Vagina (tissue), 2 donors: Measurements from ENCODE around the gene RFX4. TPM values are rescaled to one million over a fixed set of nuclear protein-coding genes. Genes with fewer than 3 reads are reported as not detected.

Experiments
- DNase-seq, 2 donors: peaks; one replicate each; pipeline ENCODE4 v3.0.0-alpha.2; 2017; ENCODE audit errors: extremely low spot score in 2 of 2
- H3K27ac ChIP-seq: fragments of 200-600 bp; sonication (generic); one replicate; pipeline ENCODE4 v1.5.1; 2019
- H3K27me3 ChIP-seq: fragments of 200-600 bp; sonication (generic); one replicate; pipeline ENCODE4 v1.5.1; 2019
- H3K36me3 ChIP-seq, 2 donors: fragments of 200-600 bp; sonication (generic); one replicate each; pipeline ENCODE4 v1.5.1; 2017 to 2019
- H3K4me1 ChIP-seq: fragments of 200-600 bp; sonication (generic); one replicate; pipeline ENCODE4 v1.5.1; 2019
- H3K4me3 ChIP-seq, 2 donors: fragments of 200-600 bp; sonication (generic); 1 replicate in 1 of 2; 2 replicates in 1 of 2; pipeline ENCODE4 v1.5.1; 2016 to 2019
- H3K9me3 ChIP-seq: fragments of 200-600 bp; sonication (generic); one replicate; pipeline ENCODE4 v1.5.1; 2019
- POLR2A ChIP-seq, 2 donors: fragments of 450-650 bp; IDR thresholded peaks; one replicate each; pipeline ENCODE4 v1.6.1; 2017; ENCODE audit warnings: antibody characterized with exemption in 2 of 2, mild to moderate bottlenecking in 2 of 2, moderate library complexity in 2 of 2
- POLR2AphosphoS5 ChIP-seq, 2 donors: sonication (generic); formaldehyde crosslinking; IDR thresholded peaks; one replicate each; pipeline ENCODE4 v1.9.0; 2017; ENCODE audit warnings: antibody characterized with exemption in 2 of 2, mild to moderate bottlenecking in 2 of 2, low read depth in 1 of 2; ENCODE audit not compliant: insufficient read depth in 1 of 2
- intact Hi-C: fragments of 100-400 bp; cut with DNase I; formaldehyde crosslinking; loops from one replicate; pipeline ENCODE4 v1.15.1; 2023
- total RNA-seq: library from RNA; depleted of rRNA; stranded (reverse); fragments of >200 nt; gene quantifications from one replicate; pipeline ENCODE4 v1.2.3, GENCODE V29; 2016
- TF ChIP-seq, protein P1 (sequence below), 3 experiments: fragments of 450-650 bp in 2 of 3; fragments of 200-600 bp in 1 of 3; sonication (generic) in 1 of 3; IDR thresholded peaks; one replicate each; pipeline ENCODE4 v1.5.1; 2017 to 2019; ENCODE audit warnings: antibody characterized with exemption in 3 of 3, mild to moderate bottlenecking in 2 of 3, moderate library complexity in 2 of 3

The RFX4 gene
- total RNA-seq, 1 donor from 2014 or later: not detected

GRCh38 chr12:106714926-106715325, 132.1 kb downstream of the RFX4 start:
- H3K36me3 ChIP-seq: no peaks in the 10 kb centered on the region
- H3K27me3 ChIP-seq: no peaks in the 10 kb centered on the region
- DNase-seq: no peak
- no peaks in the 10 kb centered on the region for H3K4me1 ChIP-seq
- H3K4me3 ChIP-seq: no peak overlapping the region
- no peaks in the 10 kb centered on the region for H3K9me3 ChIP-seq
- no peak overlapping the region for H3K27ac ChIP-seq
- intact Hi-C loops: no loop called here
- no peak for TF ChIP-seq POLR2AphosphoS5 (IDR thresholded peaks at IDR 0.05; ENCODE audit: insufficient read depth in 1 of 2, low read depth in 1 of 2)
- TF ChIP-seq, protein P1, sequence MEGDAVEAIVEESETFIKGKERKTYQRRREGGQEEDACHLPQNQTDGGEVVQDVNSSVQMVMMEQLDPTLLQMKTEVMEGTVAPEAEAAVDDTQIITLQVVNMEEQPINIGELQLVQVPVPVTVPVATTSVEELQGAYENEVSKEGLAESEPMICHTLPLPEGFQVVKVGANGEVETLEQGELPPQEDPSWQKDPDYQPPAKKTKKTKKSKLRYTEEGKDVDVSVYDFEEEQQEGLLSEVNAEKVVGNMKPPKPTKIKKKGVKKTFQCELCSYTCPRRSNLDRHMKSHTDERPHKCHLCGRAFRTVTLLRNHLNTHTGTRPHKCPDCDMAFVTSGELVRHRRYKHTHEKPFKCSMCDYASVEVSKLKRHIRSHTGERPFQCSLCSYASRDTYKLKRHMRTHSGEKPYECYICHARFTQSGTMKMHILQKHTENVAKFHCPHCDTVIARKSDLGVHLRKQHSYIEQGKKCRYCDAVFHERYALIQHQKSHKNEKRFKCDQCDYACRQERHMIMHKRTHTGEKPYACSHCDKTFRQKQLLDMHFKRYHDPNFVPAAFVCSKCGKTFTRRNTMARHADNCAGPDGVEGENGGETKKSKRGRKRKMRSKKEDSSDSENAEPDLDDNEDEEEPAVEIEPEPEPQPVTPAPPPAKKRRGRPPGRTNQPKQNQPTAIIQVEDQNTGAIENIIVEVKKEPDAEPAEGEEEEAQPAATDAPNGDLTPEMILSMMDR (IDR thresholded peaks at IDR 0.05): no peak

GRCh38 chr12:106715582-106715981, 132.8 kb downstream of the RFX4 start:
- H3K27ac ChIP-seq: no peak overlapping the region
- TF ChIP-seq POLR2AphosphoS5 (IDR thresholded peaks at IDR 0.05; ENCODE audit: insufficient read depth in 1 of 2, low read depth in 1 of 2) (no peak), POLR2A (IDR thresholded peaks at IDR 0.05) (no peak)
- H3K4me1 ChIP-seq: no peaks in the 10 kb centered on the region
- H3K36me3 ChIP-seq: no peaks in the 10 kb centered on the region
- DNase-seq: no peak
- no peaks in the 10 kb centered on the region for H3K9me3 ChIP-seq
- H3K27me3 ChIP-seq: no peaks in the 10 kb centered on the region
- no peak overlapping the region for H3K4me3 ChIP-seq
- intact Hi-C loops: no loop called here

DNA sequence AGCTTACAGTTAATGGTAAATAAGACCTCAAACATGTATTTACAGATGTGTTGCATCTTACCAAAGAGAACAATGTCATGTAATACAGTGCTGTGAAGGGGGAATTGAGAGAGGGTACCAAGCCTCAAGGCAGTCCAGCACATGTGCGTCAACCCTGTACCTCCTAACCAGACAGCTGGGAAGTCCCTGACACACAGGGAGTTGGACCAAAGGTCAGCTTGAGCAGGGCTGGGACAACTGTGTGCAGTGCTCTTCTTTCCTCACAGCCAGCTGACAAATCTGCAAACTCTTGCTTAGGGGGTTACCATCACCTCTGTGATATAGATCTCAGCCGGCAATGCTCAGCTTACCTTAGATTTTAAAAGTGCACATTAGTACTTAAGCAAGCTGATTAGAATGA, 134.9 kb downstream of the RFX4 start:
- H3K4me3 ChIP-seq: no peak overlapping the region
- no peaks in the 10 kb centered on the region for H3K9me3 ChIP-seq
- intact Hi-C loops: no loop called here
- no peaks in the 10 kb centered on the region for H3K27me3 ChIP-seq
- H3K36me3 ChIP-seq: no peaks in the 10 kb centered on the region
- no peaks in the 10 kb centered on the region for H3K4me1 ChIP-seq
- no peak for DNase-seq
- H3K27ac ChIP-seq: no peak overlapping the region
- TF ChIP-seq, protein P1 (IDR thresholded peaks at IDR 0.05): no peak
- no peak for TF ChIP-seq POLR2A (IDR thresholded peaks at IDR 0.05)
- no peak for TF ChIP-seq POLR2AphosphoS5 (IDR thresholded peaks at IDR 0.05; ENCODE audit: insufficient read depth in 1 of 2, low read depth in 1 of 2)

DNA sequence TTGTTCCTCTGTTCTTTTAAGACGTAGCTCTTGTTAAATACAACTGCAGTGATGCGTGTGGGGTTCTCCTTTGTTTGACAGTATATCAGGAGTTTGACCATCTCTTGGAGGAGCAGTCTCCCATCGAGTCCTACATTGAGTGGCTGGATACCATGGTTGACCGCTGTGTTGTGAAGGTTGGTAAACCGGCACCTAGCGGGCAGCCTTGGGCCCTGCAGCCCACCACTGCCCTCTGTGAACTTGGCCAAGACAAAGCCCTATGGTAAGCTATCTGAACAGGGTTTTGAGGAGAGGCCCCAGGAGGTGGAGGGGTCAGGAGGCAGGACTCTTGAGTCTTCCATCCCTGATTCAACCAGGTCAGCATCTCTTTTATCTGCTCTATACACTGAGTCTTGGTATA, 137.1 kb downstream of the RFX4 start:
- H3K27me3 ChIP-seq: no peaks in the 10 kb centered on the region
- TF ChIP-seq POLR2AphosphoS5 (IDR thresholded peaks at IDR 0.05; ENCODE audit: insufficient read depth in 1 of 2, low read depth in 1 of 2) (no peak), POLR2A (IDR thresholded peaks at IDR 0.05) (no peak)
- no peak overlapping the region for H3K4me3 ChIP-seq
- no peaks in the 10 kb centered on the region for H3K36me3 ChIP-seq
- no peak overlapping the region for H3K27ac ChIP-seq
- intact Hi-C loops: no loop called here
- DNase-seq: no peak
- no peaks in the 10 kb centered on the region for H3K4me1 ChIP-seq
- no peaks in the 10 kb centered on the region for H3K9me3 ChIP-seq

GRCh38 chr12:106720696-106721095, 137.9 kb downstream of the RFX4 start:
- Histone ChIP-seq H3K9me3 (no peaks in the 10 kb centered on the region), H3K27me3 (no peaks in the 10 kb centered on the region), H3K27ac (no peak overlapping the region), H3K4me3 (no peak overlapping the region), H3K4me1 (no peaks in the 10 kb centered on the region), H3K36me3 (no peaks in the 10 kb centered on the region)
- intact Hi-C loops: no loop called here
- TF ChIP-seq, protein P1 (IDR thresholded peaks at IDR 0.05): no peak
- no peak for TF ChIP-seq POLR2AphosphoS5 (IDR thresholded peaks at IDR 0.05; ENCODE audit: insufficient read depth in 1 of 2, low read depth in 1 of 2)
- no peak for TF ChIP-seq POLR2A (IDR thresholded peaks at IDR 0.05)
- no peak for DNase-seq

DNA sequence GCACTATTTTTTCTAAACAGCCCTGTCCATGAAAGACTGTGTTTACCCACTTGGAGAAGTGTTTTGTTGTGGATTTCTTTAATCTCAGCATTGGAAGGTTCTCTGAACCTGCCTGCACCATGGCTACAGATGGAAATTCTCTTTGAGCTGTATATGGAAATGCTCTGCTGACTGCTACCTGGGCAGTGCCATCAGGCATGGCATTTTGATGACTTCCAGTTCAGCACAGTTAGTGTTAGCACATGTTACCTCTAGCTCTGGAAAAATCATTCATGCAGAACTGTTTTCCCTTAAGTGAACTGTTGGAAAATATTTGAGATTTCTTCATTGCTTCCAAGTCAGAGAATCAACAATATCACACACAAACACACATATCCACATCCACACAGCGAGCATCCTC, 139.1 kb downstream of the RFX4 start:
- no peak for TF ChIP-seq POLR2AphosphoS5 (IDR thresholded peaks at IDR 0.05; ENCODE audit: insufficient read depth in 1 of 2, low read depth in 1 of 2)
- TF ChIP-seq POLR2A (IDR thresholded peaks at IDR 0.05): no peak
- TF ChIP-seq, protein P1 (IDR thresholded peaks at IDR 0.05): no peak
- no peaks in the 10 kb centered on the region for H3K4me1 ChIP-seq

More for the DNA sequence above, 139.1 kb downstream of the RFX4 start:
- H3K4me3 ChIP-seq: no peak overlapping the region
- DNase-seq: no peak
- intact Hi-C loops: no loop called here
- H3K9me3 ChIP-seq: no peaks in the 10 kb centered on the region
- H3K27ac ChIP-seq: no peak overlapping the region
- H3K27me3 ChIP-seq: no peaks in the 10 kb centered on the region
- no peaks in the 10 kb centered on the region for H3K36me3 ChIP-seq
